GM12891 (cell line): ENCODE data around the gene TLN1.

Experiments
- DNase-seq: peaks from one replicate; pipeline ENCODE4 v3.0.0; 2011; ENCODE audit warnings: low spot score; ENCODE audit not compliant: insufficient read length
- FAIRE-seq: peaks from 2 replicates; lab custom pipeline; 2011; peaks lifted over from hg19 to GRCh38; lab: Jason Lieb, UNC
- PAX5 ChIP-seq: IDR thresholded peaks from 2 replicates; pipeline ENCODE4 v1.6.1; 2011; ENCODE audit warnings: low read length, moderate library complexity, mild to moderate bottlenecking; ENCODE audit not compliant: insufficient read depth, severe bottlenecking
- POLR2A ChIP-seq: IDR thresholded peaks from 2 replicates; pipeline ENCODE4 v1.6.1; 2011; ENCODE audit warnings: low read depth, low read length, control low read depth
- POLR2AphosphoS5 ChIP-seq: IDR thresholded peaks from 2 replicates; pipeline ENCODE4 v1.6.1; 2011; ENCODE audit warnings: low read depth, low read length, control low read depth
- POU2F2 ChIP-seq: IDR thresholded peaks from 2 replicates; pipeline ENCODE4 v1.6.1; 2011; ENCODE audit warnings: low read depth, mild to moderate bottlenecking, control low read depth, low read length, moderate library complexity
- SPI1 ChIP-seq: IDR thresholded peaks from 2 replicates; pipeline ENCODE4 v1.6.1; 2011; ENCODE audit warnings: low read depth, low read length, control low read depth
- TAF1 ChIP-seq: IDR thresholded peaks from 2 replicates; pipeline ENCODE4 v1.6.1; 2011; ENCODE audit warnings: low read depth, low read length, control low read depth

The TLN1 gene

DNA sequence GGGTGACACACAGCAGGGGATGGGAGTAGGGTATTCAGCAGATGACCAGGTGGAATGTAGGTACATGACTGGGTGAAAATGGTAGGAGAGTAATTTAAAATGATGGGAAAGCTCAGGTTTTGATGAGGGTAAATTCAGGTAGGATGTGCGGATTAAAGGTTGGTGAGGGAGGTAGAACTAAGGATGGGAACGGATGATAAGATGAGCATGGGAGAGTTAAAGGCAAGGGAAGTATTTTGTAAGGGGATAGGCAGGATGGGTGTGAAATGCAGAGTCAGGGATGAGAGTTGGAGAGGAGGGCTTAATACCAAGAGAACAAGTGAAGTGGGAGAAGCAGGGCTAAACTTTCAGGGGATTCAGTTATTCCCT lies 1.5 kb downstream of the TLN1 start:
- no peak for TF ChIP-seq POLR2AphosphoS5
- no peak for TF ChIP-seq TAF1
- TF ChIP-seq SPI1, result no peak
- no peak for TF ChIP-seq POLR2A
- TF ChIP-seq PAX5, result no peak
- TF ChIP-seq POU2F2, result no peak
- DNase-seq, result no peak
- FAIRE-seq, result no peak

GRCh38 chr9:35729700-35730485 lies 2.1 kb downstream of the TLN1 start:
- FAIRE-seq (peak; percentile 78), DNase-seq (no peak)
- TF ChIP-seq POLR2A (0 out of 2 replicates have a peak, but pooled peaks have one; percentile 1), TAF1 (no peak), PAX5 (no peak), SPI1 (peak; percentile 91), POU2F2 (no peak)

DNA sequence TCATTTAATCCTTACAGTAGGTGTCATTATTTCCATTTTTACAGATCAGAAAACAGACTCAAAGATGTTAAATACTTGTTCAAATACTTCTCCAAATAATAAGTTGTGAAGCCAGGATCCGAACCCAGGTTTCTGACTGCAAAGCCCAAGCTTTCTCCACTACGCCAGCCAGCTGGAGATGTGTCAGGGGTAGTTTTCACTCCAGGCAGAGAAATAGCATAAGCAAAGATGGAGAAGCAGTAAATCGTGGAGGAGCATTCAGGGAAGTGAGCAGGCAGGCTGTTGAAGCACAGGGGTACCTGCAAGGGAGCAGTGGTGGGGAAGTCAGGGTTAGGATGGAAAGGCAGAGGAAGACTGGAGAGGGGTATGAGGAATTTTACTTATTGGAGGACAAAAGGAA lies 2.9 kb downstream of the TLN1 start:
- FAIRE-seq (no peak), DNase-seq (no peak)

DNA sequence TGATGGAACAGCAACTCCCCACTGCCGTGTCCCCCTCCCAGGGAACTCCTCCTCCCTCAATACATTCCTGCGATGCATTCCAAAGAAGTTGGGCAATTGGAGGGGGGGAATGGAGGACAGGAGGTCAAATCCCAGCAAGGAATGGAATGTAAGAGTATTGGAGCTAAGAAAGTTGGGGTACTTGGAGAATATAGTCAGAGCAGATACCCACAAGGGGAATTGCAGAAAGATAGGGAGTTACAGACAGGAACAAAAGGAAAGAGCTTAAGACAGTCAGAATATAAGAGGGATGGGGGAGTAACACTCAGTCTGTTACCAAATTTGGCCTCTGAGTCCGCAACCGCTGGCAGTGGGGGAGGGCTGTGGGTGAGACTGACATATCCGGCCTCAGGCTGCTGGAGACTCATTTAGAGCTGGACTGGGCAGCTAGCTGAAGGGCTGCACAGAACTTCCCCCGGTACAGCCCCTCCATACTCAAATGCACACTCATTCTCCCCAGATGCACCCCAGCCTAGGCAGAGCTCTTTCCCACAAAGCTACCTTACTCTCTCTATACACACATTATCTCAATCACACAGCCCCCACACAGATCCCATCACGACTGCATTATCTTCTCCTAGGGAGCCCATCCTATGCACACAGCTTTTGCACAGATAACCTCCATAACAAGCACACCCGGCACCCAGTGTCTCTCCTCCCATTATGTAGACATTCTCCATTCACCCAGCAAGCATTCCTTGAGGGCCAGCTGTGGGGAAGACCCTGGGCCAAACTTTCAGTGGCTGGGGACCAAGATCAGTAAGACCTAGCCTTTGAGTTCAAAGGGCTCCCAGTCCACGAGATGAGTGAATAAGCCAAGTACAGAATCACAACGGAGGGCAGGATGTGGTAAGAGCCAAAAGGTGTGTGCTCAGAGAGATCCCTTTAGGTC lies 3.7 kb downstream of the TLN1 start:
- FAIRE-seq (peak; percentile 84), DNase-seq (no peak)
- TF ChIP-seq SPI1 (0 out of 2 replicates have a peak, but pooled peaks have one; percentile 4), PAX5 (no peak), POLR2A (peak; percentile 75), POLR2AphosphoS5 (peak; percentile 83), POU2F2 (peak; percentile 52; the same call in 1 of the 2 replicates), TAF1 (peak; percentile 64)

More for the DNA sequence above, 2.9 kb downstream of the TLN1 start:
- no peak for TF ChIP-seq SPI1
- no peak for TF ChIP-seq POLR2AphosphoS5

DNA sequence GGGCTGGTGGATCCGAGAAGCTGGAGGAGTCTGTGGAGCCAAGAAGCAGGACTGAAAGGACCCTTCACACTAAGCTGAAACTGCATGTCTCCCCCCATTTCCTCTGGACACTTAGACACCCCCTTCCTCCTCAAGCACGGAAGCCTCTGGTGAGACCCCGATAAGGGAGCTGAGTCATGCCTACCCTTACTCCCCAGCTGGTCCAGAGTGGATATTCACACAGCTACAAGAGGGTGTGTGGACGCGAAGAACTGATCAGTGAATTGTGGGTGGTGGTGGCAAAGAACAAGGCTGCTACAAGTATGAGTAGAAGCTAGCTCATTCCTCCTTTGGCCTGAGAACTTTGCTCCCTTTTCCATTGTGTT lies 4.3 kb downstream of the TLN1 start:
- DNase-seq (no peak), FAIRE-seq (peak; percentile 74)
- TF ChIP-seq POU2F2 (no peak), TAF1 (no peak), SPI1 (no peak), POLR2A (no peak), PAX5 (no peak), POLR2AphosphoS5 (no peak)

GRCh38 chr9:35726931-35727330 lies 5.1 kb downstream of the TLN1 start:
- TF ChIP-seq PAX5 (no peak), SPI1 (peak; percentile 24; the same call in 1 of the 2 replicates)
- FAIRE-seq (peak; percentile 60), DNase-seq (no peak)

DNA sequence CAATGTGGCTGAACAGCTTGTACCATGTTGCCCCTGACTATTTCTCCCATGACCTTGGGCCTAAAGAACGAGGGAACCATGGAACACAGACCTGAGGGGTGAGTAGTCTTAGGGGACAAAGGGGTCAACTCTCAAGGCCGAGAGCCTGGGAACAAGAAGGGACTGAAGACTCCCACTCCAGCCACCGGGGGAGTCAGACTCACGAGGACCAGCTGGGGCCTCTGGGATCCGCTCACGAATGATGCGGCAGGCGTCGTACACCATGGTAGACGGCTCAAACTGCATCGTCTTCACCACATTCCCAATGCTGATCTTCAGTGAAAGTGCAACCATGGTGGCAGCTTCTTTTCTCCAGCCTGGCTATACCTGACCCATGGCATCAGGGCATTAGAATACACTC lies 6.6 kb downstream of the TLN1 start:
- FAIRE-seq, result no peak

GRCh38 chr9:35723908-35724307 lies 8.1 kb downstream of the TLN1 start:
- TF ChIP-seq POU2F2 (no peak), POLR2AphosphoS5 (no peak), TAF1 (no peak), POLR2A (no peak), PAX5 (no peak), SPI1 (no peak)
- DNase-seq, result no peak
- FAIRE-seq, result no peak

More for the DNA sequence above, 6.6 kb downstream of the TLN1 start:
- no peak for DNase-seq
- TF ChIP-seq POLR2A (no peak), PAX5 (no peak), TAF1 (no peak), SPI1 (no peak), POU2F2 (no peak), POLR2AphosphoS5 (no peak)

DNA sequence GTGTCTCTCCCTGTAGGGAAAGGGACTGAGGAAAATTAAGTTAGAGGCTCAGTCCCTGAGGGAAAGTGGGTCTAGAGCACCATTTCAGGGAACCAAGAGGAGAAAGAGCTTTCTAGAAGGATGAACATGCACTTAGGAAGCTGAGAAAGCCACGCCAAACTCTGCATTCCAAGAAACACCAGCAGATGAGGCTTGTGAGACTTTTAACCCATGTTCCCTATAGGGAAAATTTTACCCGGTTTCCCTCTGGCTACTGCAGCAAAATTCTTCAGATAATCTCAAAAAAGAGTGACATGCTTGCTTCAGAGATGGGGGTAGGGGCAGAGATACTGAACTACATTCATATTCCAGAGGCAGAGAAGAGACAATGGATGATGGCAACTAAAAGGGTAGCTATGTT lies 8.6 kb downstream of the TLN1 start:
- DNase-seq, result no peak
- FAIRE-seq, result no peak
- TF ChIP-seq SPI1 (no peak), PAX5 (no peak), TAF1 (no peak), POLR2AphosphoS5 (no peak), POLR2A (no peak), POU2F2 (no peak)

- FAIRE-seq, result no peak
- DNase-seq, result no peak
- TF ChIP-seq PAX5 (no peak), SPI1 (no peak), POU2F2 (no peak), POLR2AphosphoS5 (no peak), TAF1 (no peak), POLR2A (no peak)
Observed at GRCh38 chr9:35719546-35719945, 12.4 kb downstream of the TLN1 start.
